GM21717 (cell line): ENCODE measurements around the gene DCAF7.

Experiments
- ATAC-seq: cut with Tn5 transposase; IDR thresholded peaks from one replicate; pipeline ENCODE4 v1.9.1; 2021; ENCODE audit warnings: mild to moderate bottlenecking, moderate library complexity; ENCODE audit not compliant: unreplicated experiment

The DCAF7 gene

GRCh38 chr17:63524051-63524450 is 26.2 kb upstream of the DCAF7 start:
- no peak for ATAC-seq

GRCh38 chr17:63525190-63525946 is 24.9 kb upstream of the DCAF7 start:
- no peak for ATAC-seq

GRCh38 chr17:63526861-63527260 is 23.4 kb upstream of the DCAF7 start:
- ATAC-seq = no peak

GRCh38 chr17:63528183-63528582 is 22.1 kb upstream of the DCAF7 start:
- ATAC-seq = no peak

- no peak for ATAC-seq
Observed at GRCh38 chr17:63529711-63530556, 20.3 kb upstream of the DCAF7 start.

GRCh38 chr17:63530557-63531021 is 19.7 kb upstream of the DCAF7 start:
- no peak for ATAC-seq

GRCh38 chr17:63531022-63531965 is 19.0 kb upstream of the DCAF7 start:
- no peak for ATAC-seq

- ATAC-seq = no peak
Observed at GRCh38 chr17:63533433-63534077, 16.7 kb upstream of the DCAF7 start.

GRCh38 chr17:63534078-63534570 is 16.2 kb upstream of the DCAF7 start:
- ATAC-seq = no peak

GRCh38 chr17:63534816-63535455 is 15.3 kb upstream of the DCAF7 start:
- no peak for ATAC-seq

GRCh38 chr17:63535640-63536039 is 14.6 kb upstream of the DCAF7 start:
- ATAC-seq = no peak

- ATAC-seq = no peak
Observed at GRCh38 chr17:63537001-63537400, 13.3 kb upstream of the DCAF7 start.

- no peak for ATAC-seq
Observed at GRCh38 chr17:63537991-63538692, 12.1 kb upstream of the DCAF7 start.

- no peak for ATAC-seq
Observed at GRCh38 chr17:63538693-63539595, 11.3 kb upstream of the DCAF7 start.

GRCh38 chr17:63540590-63540989 is 9.7 kb upstream of the DCAF7 start:
- ATAC-seq = no peak

- ATAC-seq = no peak
Observed at GRCh38 chr17:63542218-63542545, 8.1 kb upstream of the DCAF7 start.

- no peak for ATAC-seq
Observed at GRCh38 chr17:63542942-63543821, 7.1 kb upstream of the DCAF7 start.
